Stimulated activated CD8-positive, alpha-beta memory T cell treated with anti-CD3 and anti-CD28 coated beads, Interleukin-7, amount 100 ng/mL, for 24 hours (primary cell): ENCODE measurements around the gene CSK.
"Not testable (repeated sequence)": the region's sequence is repeated elsewhere in the genome, so short reads cannot be mapped to it uniquely, and the experiment has no call there.

ENCODE experiments used
- DNase-seq: peaks from one replicate; pipeline ENCODE4 v3.0.0-alpha.2; 2020; ENCODE audit warnings: low read depth

The CSK gene

GRCh38 chr15:74770211-74770903 lies 11.5 kb upstream of the CSK start:
- DNase-seq: no peak

- DNase-seq: no peak
These were observed 8.6 kb upstream of the CSK start for GRCh38 chr15:74773329-74773728.

- no peak for DNase-seq
These were observed 8.1 kb upstream of the CSK start for GRCh38 chr15:74773731-74774252.

- DNase-seq: no peak
These were observed 6.7 kb upstream of the CSK start for GRCh38 chr15:74775132-74775562.

- DNase-seq: no peak
These were observed 6.0 kb upstream of the CSK start for GRCh38 chr15:74775894-74776293.

GRCh38 chr15:74776821-74777768 lies 4.8 kb upstream of the CSK start:
- no peak for DNase-seq

- DNase-seq: no peak
These were observed 3.9 kb upstream of the CSK start for GRCh38 chr15:74777769-74778598.

GRCh38 chr15:74778599-74778970 lies 3.3 kb upstream of the CSK start:
- no peak for DNase-seq

- DNase-seq: no peak
These were observed 2.7 kb upstream of the CSK start for GRCh38 chr15:74779162-74779648.

- no peak for DNase-seq
These were observed 1.1 kb upstream of the CSK start for GRCh38 chr15:74780523-74781430.

GRCh38 chr15:74782259-74783071 lies 585 bp downstream of the CSK start:
- no peak for DNase-seq

- no peak for DNase-seq
These were observed 1.4 kb downstream of the CSK start for GRCh38 chr15:74783072-74783807.

- no peak for DNase-seq
These were observed 1.9 kb downstream of the CSK start for GRCh38 chr15:74783808-74784175.

GRCh38 chr15:74784426-74785193 lies 2.7 kb downstream of the CSK start:
- DNase-seq: no peak

- DNase-seq: no peak
These were observed 3.5 kb downstream of the CSK start for GRCh38 chr15:74785194-74786032.

- DNase-seq: not testable (repeated sequence)
These were observed 4.2 kb downstream of the CSK start for GRCh38 chr15:74786081-74786480.

GRCh38 chr15:74786551-74787165 lies 4.8 kb downstream of the CSK start:
- no peak for DNase-seq
